Embryonic facial prominence (tissue), 1 donor: ENCODE results near the gene C14orf39.
"Not testable (repeated sequence)": the region's sequence is repeated elsewhere in the genome, so short reads cannot be mapped to it uniquely, and the experiment has no call there.

Source experiments
- DNase-seq: peaks from one replicate; pipeline ENCODE4 v3.0.0-alpha.2; 2016; ENCODE audit errors: extremely low spot score

C14orf39 gene

GRCh38 chr14:60490270-60490669, 4.4 kb upstream of the C14orf39 start:
- no peak for DNase-seq

- no peak for DNase-seq
Measured at GRCh38 chr14:60488175-60488574, 2.3 kb upstream of the C14orf39 start.

- DNase-seq, result no peak
Measured at GRCh38 chr14:60487211-60487610, 1.3 kb upstream of the C14orf39 start.

- DNase-seq, result no peak
Measured at GRCh38 chr14:60485057-60485597, 736 bp downstream of the C14orf39 start.

DNA sequence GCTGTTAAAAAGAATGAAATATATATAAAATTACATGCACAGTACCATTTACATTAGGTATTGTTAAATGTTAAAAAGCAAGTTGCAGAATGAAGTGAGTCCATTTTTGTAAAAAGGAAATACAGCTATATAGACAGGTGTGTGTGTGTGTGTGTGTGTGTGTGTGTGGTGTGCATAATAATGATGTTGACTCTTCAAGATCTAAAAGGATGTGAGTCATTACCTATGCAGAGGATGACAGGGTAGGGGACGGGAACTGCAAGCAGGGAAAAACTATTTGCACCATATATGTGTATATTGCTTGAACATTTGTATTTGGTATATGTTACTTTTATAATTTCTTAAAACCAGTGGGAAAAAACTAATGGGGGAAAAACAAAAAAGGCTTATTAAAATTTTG, 3.1 kb downstream of the C14orf39 start:
- DNase-seq, result no peak

GRCh38 chr14:60480248-60480647, 5.6 kb downstream of the C14orf39 start:
- DNase-seq, result not testable (repeated sequence)

DNA sequence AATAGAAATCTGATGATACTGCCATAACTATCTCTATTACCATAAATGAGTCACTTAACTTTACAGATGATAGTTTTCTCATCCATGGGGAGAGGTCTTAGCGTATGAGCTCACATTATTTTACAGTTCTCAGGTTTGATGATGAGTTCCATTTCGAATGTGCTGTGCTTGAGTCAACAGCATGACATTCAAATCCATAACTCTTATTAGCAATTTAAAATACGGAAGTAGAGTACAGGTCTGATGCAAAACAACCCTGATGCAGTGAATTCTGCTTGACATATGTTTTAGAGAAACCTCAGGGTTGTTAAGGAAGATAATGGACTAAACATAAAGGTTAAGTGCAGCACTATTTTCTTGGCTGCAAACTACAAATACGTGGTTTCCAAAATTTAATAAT, 30.0 kb downstream of the C14orf39 start:
- DNase-seq, result no peak

GRCh38 chr14:60430276-60430675, 55.6 kb downstream of the C14orf39 start:
- DNase-seq, result no peak

DNA sequence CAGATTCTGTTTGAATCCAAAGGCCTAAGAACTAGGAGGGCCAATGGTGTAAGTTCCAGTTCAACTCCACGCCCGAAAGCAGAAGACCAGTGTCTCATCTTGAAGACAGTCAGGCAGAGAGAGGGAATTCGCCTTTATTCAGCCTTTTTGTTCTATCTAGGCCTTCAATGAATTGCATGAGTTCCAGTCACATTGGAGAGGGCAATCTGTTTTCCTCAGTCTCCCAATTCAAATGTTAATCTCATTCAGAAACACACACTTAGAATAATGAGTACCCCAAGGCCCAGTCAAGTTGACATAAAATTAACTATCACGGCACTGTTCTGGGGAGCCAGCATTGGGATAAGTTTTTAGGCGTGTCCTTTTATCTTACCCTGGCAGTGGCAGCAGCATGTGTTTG, 65.8 kb downstream of the C14orf39 start:
- DNase-seq, result no peak

DNA sequence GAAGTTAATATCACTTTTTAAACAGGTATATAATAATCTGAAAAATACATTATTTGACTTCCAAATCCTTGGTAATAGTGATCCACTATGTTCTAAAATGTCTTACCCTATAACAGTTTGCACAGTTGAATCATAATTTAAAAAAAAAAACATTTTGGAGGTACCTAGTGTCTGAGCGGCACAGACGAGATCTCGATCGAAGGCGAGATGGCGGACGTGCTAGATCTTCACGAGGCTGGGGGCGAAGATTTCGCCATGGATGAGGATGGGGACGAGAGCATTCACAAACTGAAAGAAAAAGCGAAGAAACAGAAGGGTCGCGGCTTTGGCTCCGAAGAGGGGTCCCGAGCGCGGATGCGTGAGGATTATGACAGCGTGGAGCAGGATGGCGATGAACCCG, 88.3 kb downstream of the C14orf39 start:
- not testable (repeated sequence) for DNase-seq

- no peak for DNase-seq
Measured at GRCh38 chr14:60396718-60397343, 89.0 kb downstream of the C14orf39 start.
